ENCODE measurements around the gene MPHOSPH9.

Gene MPHOSPH9

DNA sequence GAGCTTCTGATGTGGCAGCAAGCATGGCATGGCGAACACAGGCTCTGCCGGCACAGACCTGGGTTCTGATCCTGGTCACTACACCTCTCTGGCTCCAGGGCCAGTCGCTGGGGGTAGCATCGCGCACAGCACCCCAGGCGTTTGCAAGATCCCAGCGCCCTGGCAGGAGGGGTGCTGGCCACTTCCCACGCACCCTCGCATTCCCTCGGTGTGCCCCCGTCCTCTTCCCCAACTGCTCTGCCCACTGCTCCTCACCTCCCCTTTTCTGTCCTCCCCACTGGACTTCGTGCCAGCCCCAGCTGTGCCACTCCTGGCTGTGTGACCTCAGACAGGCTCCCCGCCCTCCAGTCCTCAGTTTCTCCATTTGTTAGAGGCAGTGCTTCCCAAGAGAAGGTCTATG is 35.9 kb upstream of the MPHOSPH9 start:
- Histone ChIP-seq H3K4me1 (ENCODE audit: insufficient read depth, low read length) (peaks cover 14% of the 10 kb centered on the region; the same call in 1 of the 2 replicates), H3K27me3 (ENCODE audit: insufficient read depth, low read length) (no peaks in the 10 kb centered on the region), H3K9me3 (ENCODE audit: insufficient read depth, low read depth, low read length) (no peaks in the 10 kb centered on the region), H3K9ac (ENCODE audit: low read depth, low read length) (peak overlapping the region; percentile 100), H3K36me3 (ENCODE audit: insufficient read depth, low read depth, low read length) (peaks cover 42% of the 10 kb centered on the region), H3K27ac (ENCODE audit: low read length) (peak overlapping the region; percentile 95), H3K4me3 (ENCODE audit: low read length) (peak overlapping the region; percentile 79; the same call in 1 of the 2 replicates)

DNA sequence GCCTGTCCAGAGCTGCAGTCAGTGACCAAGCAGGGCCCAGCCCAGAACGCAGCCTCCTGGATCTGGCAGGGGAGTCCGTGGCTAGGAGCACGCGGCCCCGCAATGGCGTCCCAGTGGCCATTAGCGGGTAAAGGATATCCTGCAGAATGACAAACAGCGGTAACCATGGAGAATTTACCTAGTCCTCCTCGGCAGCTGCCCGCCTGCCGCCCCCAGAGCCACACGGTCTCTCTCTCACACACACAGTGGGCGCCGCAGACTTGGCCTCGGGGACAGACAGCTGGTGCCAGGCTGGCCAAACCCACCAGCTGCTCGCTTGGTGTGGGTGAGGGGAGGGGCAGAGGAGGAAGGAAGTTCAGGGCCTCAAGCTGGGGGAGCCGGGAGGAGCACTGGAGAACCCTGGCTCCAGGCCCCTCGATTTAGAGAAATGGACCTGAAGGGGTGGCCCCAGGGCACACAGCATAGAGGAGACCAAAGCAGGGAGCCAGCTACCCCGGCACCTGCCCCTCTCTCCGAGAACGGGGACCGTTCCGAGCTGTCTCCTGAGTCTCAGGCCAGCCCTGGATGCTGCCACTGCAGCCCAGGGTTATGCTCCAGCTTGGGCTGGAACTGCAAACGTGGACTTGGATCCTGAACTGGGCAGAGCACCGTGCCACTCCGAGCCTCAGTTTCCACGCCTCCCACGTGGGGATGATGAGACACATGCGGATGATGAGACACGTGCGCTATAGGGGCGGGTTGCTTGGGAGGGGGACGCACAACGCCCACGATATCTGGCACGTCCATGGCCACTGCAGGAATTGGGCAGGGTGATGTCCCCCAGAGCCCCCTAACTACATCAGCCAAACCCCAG is 35.3 kb upstream of the MPHOSPH9 start:
- H3K9me3 ChIP-seq (ENCODE audit: insufficient read depth, low read depth, low read length) = no peaks in the 10 kb centered on the region
- peaks cover 49% of the 10 kb centered on the region for H3K36me3 ChIP-seq (ENCODE audit: insufficient read depth, low read depth, low read length)
- no peaks in the 10 kb centered on the region for H3K27me3 ChIP-seq (ENCODE audit: insufficient read depth, low read length)
- peaks cover 14% of the 10 kb centered on the region; the same call in 1 of the 2 replicates for H3K4me1 ChIP-seq (ENCODE audit: insufficient read depth, low read length)
- peak overlapping the region; percentile 95 for H3K27ac ChIP-seq (ENCODE audit: low read length)
- peak overlapping the region; percentile 100; the same call in 1 of the 2 replicates for H3K9ac ChIP-seq (ENCODE audit: low read depth, low read length)
- no peak overlapping the region for H3K4me3 ChIP-seq (ENCODE audit: low read length)

DNA sequence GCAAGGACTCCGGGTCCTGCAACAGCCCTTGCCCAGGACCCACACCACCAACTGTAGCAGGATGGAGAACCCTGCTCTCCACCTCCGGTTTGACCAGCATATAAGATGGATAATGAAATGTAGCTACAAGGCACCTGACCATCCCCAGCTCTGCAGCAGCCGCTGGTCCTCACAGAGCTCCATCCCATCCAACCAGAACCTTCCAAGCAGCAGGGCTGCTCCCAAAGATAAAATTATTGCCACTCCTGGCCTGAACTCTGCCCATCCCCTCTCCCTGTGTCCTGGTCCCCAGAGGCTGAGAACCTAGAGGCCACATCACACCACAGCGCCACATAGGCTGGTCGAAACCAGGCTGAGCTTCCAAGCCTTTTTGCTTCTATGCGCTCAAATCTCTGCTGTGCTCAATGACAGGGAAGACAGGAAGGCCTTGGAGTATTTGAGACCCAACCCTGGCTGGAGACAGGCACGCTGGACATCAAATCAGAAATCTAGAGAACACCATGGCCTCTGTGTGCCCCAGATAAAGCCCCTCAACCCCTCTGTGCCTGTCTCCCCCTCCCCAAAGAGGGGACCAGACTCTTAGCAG is 34.5 kb upstream of the MPHOSPH9 start:
- H3K9me3 ChIP-seq (ENCODE audit: insufficient read depth, low read depth, low read length) = no peaks in the 10 kb centered on the region
- H3K36me3 ChIP-seq (ENCODE audit: insufficient read depth, low read depth, low read length) = peaks cover 57% of the 10 kb centered on the region
- no peak overlapping the region for H3K9ac ChIP-seq (ENCODE audit: low read depth, low read length)
- H3K27ac ChIP-seq (ENCODE audit: low read length) = no peak overlapping the region
- no peaks in the 10 kb centered on the region for H3K27me3 ChIP-seq (ENCODE audit: insufficient read depth, low read length)
- peaks cover 10% of the 10 kb centered on the region; the same call in 1 of the 2 replicates for H3K4me1 ChIP-seq (ENCODE audit: insufficient read depth, low read length)
- no peak overlapping the region for H3K4me3 ChIP-seq (ENCODE audit: low read length)

DNA sequence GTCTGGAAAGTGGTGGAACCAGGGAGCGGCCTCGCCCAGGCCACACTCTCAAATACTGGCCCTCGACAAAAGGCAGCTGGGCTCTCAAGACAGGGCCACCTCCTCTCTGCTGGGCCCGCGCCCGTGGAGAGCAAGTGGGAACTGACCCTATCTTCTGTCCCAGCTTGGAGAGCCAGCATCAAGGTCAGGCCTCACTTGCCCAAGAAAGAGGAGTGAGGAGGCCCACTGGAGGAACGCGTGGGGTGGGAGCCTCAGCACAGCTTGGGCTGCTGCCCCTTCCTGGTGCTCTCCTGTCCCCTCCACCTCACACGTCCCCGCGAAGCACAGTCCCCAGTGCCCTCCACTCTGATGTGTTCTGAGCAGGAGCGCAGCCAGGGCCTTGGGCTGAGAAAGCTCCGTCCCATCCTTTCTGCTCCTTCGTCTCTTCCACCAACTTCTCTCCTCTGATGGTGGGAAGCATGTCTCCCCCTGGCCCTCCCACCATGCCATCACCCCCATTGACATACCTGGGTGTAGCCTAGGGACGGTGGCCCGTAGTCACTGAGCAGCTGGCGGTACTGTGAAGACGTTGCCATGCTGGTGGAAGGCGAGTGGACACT is 33.8 kb upstream of the MPHOSPH9 start:
- Histone ChIP-seq H3K9me3 (ENCODE audit: insufficient read depth, low read depth, low read length) (no peaks in the 10 kb centered on the region), H3K36me3 (ENCODE audit: insufficient read depth, low read depth, low read length) (peaks cover 63% of the 10 kb centered on the region), H3K27ac (ENCODE audit: low read length) (no peak overlapping the region), H3K27me3 (ENCODE audit: insufficient read depth, low read length) (no peaks in the 10 kb centered on the region), H3K4me1 (ENCODE audit: insufficient read depth, low read length) (peaks cover 13% of the 10 kb centered on the region; the same call in 1 of the 2 replicates), H3K9ac (ENCODE audit: low read depth, low read length) (no peak overlapping the region), H3K4me3 (ENCODE audit: low read length) (no peak overlapping the region)

GRCh38 chr12:123265851-123266678 is 33.1 kb upstream of the MPHOSPH9 start:
- Histone ChIP-seq H3K4me3 (ENCODE audit: low read length) (no peak overlapping the region), H3K9me3 (ENCODE audit: insufficient read depth, low read depth, low read length) (no peaks in the 10 kb centered on the region), H3K4me1 (ENCODE audit: insufficient read depth, low read length) (peaks cover 18% of the 10 kb centered on the region; the same call in 1 of the 2 replicates), H3K27ac (ENCODE audit: low read length) (no peak overlapping the region), H3K36me3 (ENCODE audit: insufficient read depth, low read depth, low read length) (peaks cover 70% of the 10 kb centered on the region), H3K9ac (ENCODE audit: low read depth, low read length) (no peak overlapping the region), H3K27me3 (ENCODE audit: insufficient read depth, low read length) (no peaks in the 10 kb centered on the region)

DNA sequence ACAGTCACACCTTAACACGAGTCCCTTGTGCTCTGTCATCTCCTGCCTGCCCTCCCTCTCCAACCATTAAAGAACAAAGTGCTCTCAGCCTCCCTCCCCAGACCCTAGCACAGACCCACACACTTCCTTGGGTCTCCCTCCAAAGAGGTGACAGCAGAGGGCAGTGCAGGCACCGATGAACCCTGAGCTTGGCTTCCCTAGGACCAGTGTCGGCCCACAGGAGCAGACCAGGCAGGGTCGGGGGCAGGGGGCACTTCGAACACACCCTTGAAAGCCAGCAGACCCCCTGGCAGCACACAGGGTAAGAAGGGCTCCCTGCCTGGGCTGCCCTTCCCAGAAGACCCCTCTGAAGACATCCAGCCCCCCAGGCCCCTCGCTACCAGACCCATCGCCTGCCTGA is 31.7 kb upstream of the MPHOSPH9 start:
- H3K27me3 ChIP-seq (ENCODE audit: insufficient read depth, low read length) = no peaks in the 10 kb centered on the region
- H3K36me3 ChIP-seq (ENCODE audit: insufficient read depth, low read depth, low read length) = peaks cover 84% of the 10 kb centered on the region
- no peak overlapping the region for H3K4me3 ChIP-seq (ENCODE audit: low read length)
- no peaks in the 10 kb centered on the region for H3K9me3 ChIP-seq (ENCODE audit: insufficient read depth, low read depth, low read length)
- H3K4me1 ChIP-seq (ENCODE audit: insufficient read depth, low read length) = peaks cover 18% of the 10 kb centered on the region; the same call in 1 of the 2 replicates
- H3K27ac ChIP-seq (ENCODE audit: low read length) = no peak overlapping the region
- no peak overlapping the region for H3K9ac ChIP-seq (ENCODE audit: low read depth, low read length)

DNA sequence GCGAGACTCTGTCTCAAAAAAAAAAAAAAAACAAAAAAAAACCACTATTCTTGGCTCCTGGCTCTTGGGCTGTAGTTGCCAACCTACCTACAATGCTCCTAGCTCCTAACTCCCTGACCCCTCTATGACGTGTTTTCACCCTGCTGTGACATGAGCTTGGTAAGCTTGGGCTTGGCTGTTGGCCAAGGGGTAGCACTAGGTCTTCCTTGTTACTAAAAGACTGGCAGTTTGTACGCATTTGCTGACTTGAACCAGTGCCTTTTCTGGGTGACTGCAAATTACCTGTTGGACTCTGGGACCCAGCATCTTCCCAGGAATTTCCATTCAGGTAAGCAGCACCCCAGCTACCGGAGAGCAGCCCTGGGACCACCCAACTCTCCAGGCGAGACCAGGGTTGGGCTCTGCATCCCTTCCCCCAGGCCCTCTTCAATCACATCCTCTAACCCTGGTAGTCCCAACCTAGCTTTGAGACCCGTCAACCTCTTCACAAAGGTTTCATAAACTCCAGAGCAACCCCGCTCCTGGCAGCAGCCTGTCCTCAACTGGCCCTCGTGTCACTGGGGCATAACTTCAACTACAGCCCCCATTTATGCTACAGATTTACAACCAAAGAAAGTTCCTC is 30.4 kb upstream of the MPHOSPH9 start:
- H3K4me3 ChIP-seq (ENCODE audit: low read length) = no peak overlapping the region
- no peaks in the 10 kb centered on the region for H3K9me3 ChIP-seq (ENCODE audit: insufficient read depth, low read depth, low read length)
- no peak overlapping the region for H3K27ac ChIP-seq (ENCODE audit: low read length)
- no peaks in the 10 kb centered on the region for H3K27me3 ChIP-seq (ENCODE audit: insufficient read depth, low read length)
- no peak overlapping the region for H3K9ac ChIP-seq (ENCODE audit: low read depth, low read length)
- peaks cover 91% of the 10 kb centered on the region for H3K36me3 ChIP-seq (ENCODE audit: insufficient read depth, low read depth, low read length)
- H3K4me1 ChIP-seq (ENCODE audit: insufficient read depth, low read length) = peaks cover 10% of the 10 kb centered on the region; the same call in 1 of the 2 replicates

DNA sequence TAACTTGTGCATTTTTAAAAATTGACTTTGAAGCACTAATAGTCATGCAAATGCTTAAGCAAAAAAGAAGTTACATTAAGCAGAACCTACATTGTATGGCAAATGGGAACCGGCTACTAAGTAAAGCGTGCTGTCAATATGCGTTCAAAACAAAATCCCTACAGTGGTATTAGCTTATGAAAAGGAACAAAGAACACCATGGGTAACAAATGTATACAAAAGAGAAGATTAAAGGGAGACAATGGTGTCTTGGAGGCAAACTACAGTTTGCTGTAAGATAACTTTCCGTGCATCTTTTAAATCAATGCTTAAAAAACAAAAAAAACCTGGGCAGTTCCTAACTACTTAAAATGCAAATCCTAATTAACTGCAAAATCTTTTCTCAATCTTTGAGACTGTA is 28.3 kb upstream of the MPHOSPH9 start:
- no peak overlapping the region for H3K9ac ChIP-seq (ENCODE audit: low read depth, low read length)
- H3K27ac ChIP-seq (ENCODE audit: low read length) = no peak overlapping the region
- no peaks in the 10 kb centered on the region for H3K9me3 ChIP-seq (ENCODE audit: insufficient read depth, low read depth, low read length)
- H3K4me3 ChIP-seq (ENCODE audit: low read length) = no peak overlapping the region
- H3K36me3 ChIP-seq (ENCODE audit: insufficient read depth, low read depth, low read length) = peaks cover 97% of the 10 kb centered on the region
- H3K4me1 ChIP-seq (ENCODE audit: insufficient read depth, low read length) = peaks cover 10% of the 10 kb centered on the region; the same call in 1 of the 2 replicates
- no peaks in the 10 kb centered on the region for H3K27me3 ChIP-seq (ENCODE audit: insufficient read depth, low read length)

DNA sequence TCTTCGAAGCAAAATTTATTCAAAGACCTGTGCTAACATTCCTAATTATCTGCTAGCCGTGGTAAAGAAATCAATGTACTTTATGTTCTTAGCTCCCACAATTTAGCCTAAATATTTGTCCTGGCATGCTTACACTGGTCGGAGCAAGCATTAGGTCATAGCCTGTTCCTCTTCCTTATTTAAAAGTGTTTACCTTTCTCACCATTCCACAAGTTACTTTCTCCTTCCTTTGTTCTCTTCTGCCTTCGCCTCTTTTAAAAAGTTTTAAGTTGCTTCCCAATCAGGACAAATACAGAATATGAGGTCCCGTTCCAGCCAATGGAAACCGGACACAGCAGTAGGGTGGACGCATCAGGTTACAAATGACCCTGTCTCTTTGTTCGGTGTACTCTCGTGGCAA is 27.1 kb upstream of the MPHOSPH9 start:
- H3K4me1 ChIP-seq (ENCODE audit: insufficient read depth, low read length) = peaks cover 10% of the 10 kb centered on the region; the same call in 1 of the 2 replicates
- peaks cover 96% of the 10 kb centered on the region for H3K36me3 ChIP-seq (ENCODE audit: insufficient read depth, low read depth, low read length)
- H3K27ac ChIP-seq (ENCODE audit: low read length) = no peak overlapping the region

GRCh38 chr12:123258593-123258992 is 25.7 kb upstream of the MPHOSPH9 start:
- Histone ChIP-seq H3K9me3 (ENCODE audit: insufficient read depth, low read depth, low read length) (no peaks in the 10 kb centered on the region), H3K27me3 (ENCODE audit: insufficient read depth, low read length) (no peaks in the 10 kb centered on the region), H3K4me3 (ENCODE audit: low read length) (no peak overlapping the region), H3K27ac (ENCODE audit: low read length) (no peak overlapping the region), H3K4me1 (ENCODE audit: insufficient read depth, low read length) (peaks cover 10% of the 10 kb centered on the region; the same call in 1 of the 2 replicates), H3K9ac (ENCODE audit: low read depth, low read length) (no peak overlapping the region), H3K36me3 (ENCODE audit: insufficient read depth, low read depth, low read length) (peaks cover 96% of the 10 kb centered on the region)

More for the DNA sequence above, 27.1 kb upstream of the MPHOSPH9 start:
- H3K27me3 ChIP-seq (ENCODE audit: insufficient read depth, low read length) = no peaks in the 10 kb centered on the region
- no peak overlapping the region for H3K9ac ChIP-seq (ENCODE audit: low read depth, low read length)
- H3K9me3 ChIP-seq (ENCODE audit: insufficient read depth, low read depth, low read length) = no peaks in the 10 kb centered on the region
- H3K4me3 ChIP-seq (ENCODE audit: low read length) = no peak overlapping the region

Measured in iPS-20b (cell line).